BLaER1 (cell line): ENCODE measurements around the gene TM2D1.

Source experiments
- H3K27ac ChIP-seq: shearing (Covaris generic); formaldehyde crosslinking; 2 replicates; pipeline ENCODE4 v1.8.1; 2022
- H3K27me3 ChIP-seq: shearing (Covaris generic); formaldehyde crosslinking; 2 replicates; pipeline ENCODE4 v1.8.1; 2022
- H3K36me3 ChIP-seq: shearing (Covaris generic); formaldehyde crosslinking; 2 replicates; pipeline ENCODE4 v1.8.1; 2022
- H3K4me1 ChIP-seq: shearing (Covaris generic); formaldehyde crosslinking; 2 replicates; pipeline ENCODE4 v1.8.1; 2022
- H3K4me2 ChIP-seq: shearing (Covaris generic); formaldehyde crosslinking; 2 replicates; pipeline ENCODE4 v1.8.1; 2022
- H3K4me3 ChIP-seq: shearing (Covaris generic); formaldehyde crosslinking; 2 replicates; pipeline ENCODE4 v1.8.1; 2022
- H3K9ac ChIP-seq: shearing (Covaris generic); formaldehyde crosslinking; 2 replicates; pipeline ENCODE4 v1.8.1; 2022
- H3K9me3 ChIP-seq: shearing (Covaris generic); formaldehyde crosslinking; 2 replicates; pipeline ENCODE4 v1.8.1; 2022
- H4K20me1 ChIP-seq: shearing (Covaris generic); formaldehyde crosslinking; 2 replicates; pipeline ENCODE4 v1.8.1; 2022
- Cebpa-rat ChIP-seq: shearing (Covaris generic); IDR thresholded peaks from 2 replicates; pipeline ENCODE4 v1.8.1; 2022

TM2D1 gene

DNA sequence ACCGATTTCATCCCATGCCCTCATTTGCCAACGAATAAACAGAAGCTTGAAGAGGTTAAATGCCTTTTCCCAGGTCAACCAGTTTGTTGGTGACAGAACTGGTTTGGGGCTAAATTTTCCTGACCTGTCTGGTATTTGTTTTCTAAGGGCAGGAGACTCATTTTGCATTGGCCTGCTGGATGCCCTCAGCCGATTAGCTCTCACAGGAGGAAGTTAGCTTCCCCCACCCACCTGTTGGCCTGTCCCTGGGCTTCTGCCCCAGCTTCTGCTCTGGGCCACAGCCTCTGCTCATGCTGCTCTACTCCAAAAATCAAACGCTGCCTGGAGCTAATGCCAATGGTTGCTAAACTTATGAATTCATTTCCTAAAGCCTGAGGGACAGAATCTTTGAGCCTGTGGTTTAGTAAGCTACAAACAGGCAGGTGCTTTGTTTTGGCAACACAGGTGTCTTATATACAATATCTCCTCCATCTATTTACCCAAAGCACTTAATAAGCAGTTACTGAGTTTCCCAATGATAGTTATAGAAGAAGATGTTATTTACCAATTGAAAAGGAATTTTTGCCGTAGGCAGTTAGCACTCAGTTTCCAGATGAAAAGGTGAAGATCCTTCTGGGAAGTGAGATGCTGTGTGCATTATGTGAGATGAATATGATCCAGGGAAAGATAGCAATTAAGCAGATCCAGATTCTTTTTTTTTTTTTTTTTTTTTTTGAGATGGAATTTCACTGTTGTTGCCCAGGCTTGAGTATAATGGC is 82.3 kb downstream of the TM2D1 start:
- Histone ChIP-seq H3K4me2 (no peak overlapping the region), H3K27me3 (no peaks in the 10 kb centered on the region), H4K20me1 (no peaks in the 10 kb centered on the region), H3K36me3 (no peaks in the 10 kb centered on the region), H3K27ac (no peak overlapping the region), H3K4me3 (no peak overlapping the region), H3K9me3 (no peaks in the 10 kb centered on the region), H3K9ac (no peak overlapping the region), H3K4me1 (0 out of 2 replicates have a peak, but pooled peaks cover 7% of the 10 kb centered on the region)
- TF ChIP-seq Cebpa-rat: no peak

GRCh38 chr1:61641578-61642336 is 83.2 kb downstream of the TM2D1 start:
- Histone ChIP-seq H3K4me2 (peak overlapping the region; percentile 63), H3K9me3 (no peaks in the 10 kb centered on the region), H3K27me3 (no peaks in the 10 kb centered on the region), H3K4me3 (no peak overlapping the region), H3K9ac (no peak overlapping the region), H3K27ac (no peak overlapping the region), H3K36me3 (no peaks in the 10 kb centered on the region), H4K20me1 (no peaks in the 10 kb centered on the region), H3K4me1 (0 out of 2 replicates have a peak, but pooled peaks cover 7% of the 10 kb centered on the region)
- TF ChIP-seq Cebpa-rat: no peak

DNA sequence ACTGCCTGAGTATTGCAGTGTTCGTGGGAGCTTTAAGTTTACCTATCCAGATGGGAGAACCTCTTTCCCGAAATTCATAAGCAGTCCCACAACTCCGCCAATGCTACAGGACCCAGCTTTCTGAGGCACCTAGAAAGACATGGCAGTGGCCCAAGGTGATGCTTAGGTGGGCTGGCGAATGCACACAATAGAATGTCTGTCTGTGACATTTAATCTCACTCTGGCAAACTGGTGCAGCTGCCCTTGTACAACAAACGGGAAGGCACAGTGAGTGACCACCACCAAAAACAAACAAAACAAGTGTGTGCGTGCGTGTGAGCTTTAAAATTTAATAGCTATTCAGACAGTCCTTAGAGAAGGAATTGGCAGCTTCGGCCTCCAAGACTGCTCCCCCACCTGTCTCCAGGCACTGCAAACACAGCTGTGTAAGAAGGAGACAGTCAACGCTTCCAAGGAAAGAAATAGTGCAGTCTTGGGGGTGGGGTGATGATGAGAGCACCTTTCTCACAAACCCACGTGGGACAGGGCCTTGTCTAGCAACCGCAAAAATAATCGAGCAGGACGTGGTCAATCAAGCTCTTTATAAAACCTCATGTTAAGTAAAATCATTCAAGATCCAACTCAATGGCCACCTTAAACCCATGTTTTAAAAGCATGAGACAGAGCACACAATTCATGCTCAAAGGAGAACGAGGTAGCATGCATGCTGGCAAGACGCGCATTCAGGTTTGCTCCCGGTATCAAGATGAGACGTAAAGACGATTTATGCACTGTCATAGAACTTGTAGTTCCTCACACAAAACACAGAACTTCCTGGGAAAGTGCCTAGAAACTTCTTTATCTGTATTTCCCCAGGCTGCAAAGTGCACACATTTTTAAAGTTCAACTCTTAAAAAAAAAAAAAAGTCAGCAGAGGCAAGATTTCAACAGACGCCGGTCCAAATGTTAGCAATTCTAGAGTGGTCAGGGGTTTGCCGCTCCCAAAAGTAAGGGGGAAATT is 84.1 kb downstream of the TM2D1 start:
- peak overlapping the region; percentile 63 for H3K4me2 ChIP-seq
- H3K4me3 ChIP-seq: no peak overlapping the region
- H4K20me1 ChIP-seq: no peaks in the 10 kb centered on the region
- H3K36me3 ChIP-seq: no peaks in the 10 kb centered on the region
- TF ChIP-seq Cebpa-rat: no peak
- H3K9me3 ChIP-seq: no peaks in the 10 kb centered on the region
- no peak overlapping the region for H3K9ac ChIP-seq
- no peaks in the 10 kb centered on the region for H3K27me3 ChIP-seq
- H3K4me1 ChIP-seq: 0 out of 2 replicates have a peak, but pooled peaks cover 7% of the 10 kb centered on the region
- H3K27ac ChIP-seq: no peak overlapping the region

GRCh38 chr1:61639608-61640336 is 85.2 kb downstream of the TM2D1 start:
- TF ChIP-seq Cebpa-rat: no peak
- Histone ChIP-seq H3K4me3 (no peak overlapping the region), H3K4me1 (0 out of 2 replicates have a peak, but pooled peaks cover 7% of the 10 kb centered on the region), H3K4me2 (no peak overlapping the region), H3K27me3 (no peaks in the 10 kb centered on the region), H3K36me3 (no peaks in the 10 kb centered on the region), H3K9me3 (no peaks in the 10 kb centered on the region), H3K27ac (no peak overlapping the region), H4K20me1 (no peaks in the 10 kb centered on the region), H3K9ac (no peak overlapping the region)

- Histone ChIP-seq H3K27ac (no peak overlapping the region), H3K4me2 (no peak overlapping the region)
Measured at GRCh38 chr1:61638911-61639605, 85.9 kb downstream of the TM2D1 start.

DNA sequence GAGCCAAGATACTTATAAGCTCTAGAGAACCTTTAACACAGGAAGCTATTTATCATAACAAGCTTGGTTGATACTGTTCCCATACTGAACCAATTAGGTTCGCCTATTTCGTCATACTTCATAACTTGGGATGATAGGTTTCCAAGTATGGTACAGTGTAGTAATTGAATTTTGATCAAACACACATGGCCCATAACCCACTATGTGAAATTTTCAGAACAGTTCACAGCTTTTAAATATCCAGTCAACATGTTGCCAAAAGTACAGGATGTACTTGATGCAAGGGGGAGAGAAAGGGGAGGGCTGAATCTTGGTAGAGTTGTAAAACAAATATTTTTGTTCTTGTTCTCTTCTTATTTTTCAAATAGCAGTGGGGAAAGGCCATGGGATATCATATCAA is 86.6 kb downstream of the TM2D1 start:
- H4K20me1 ChIP-seq: no peaks in the 10 kb centered on the region
- no peak overlapping the region for H3K9ac ChIP-seq
- 0 out of 2 replicates have a peak, but pooled peaks cover 7% of the 10 kb centered on the region for H3K4me1 ChIP-seq
- H3K27ac ChIP-seq: no peak overlapping the region
- no peaks in the 10 kb centered on the region for H3K9me3 ChIP-seq
- H3K4me3 ChIP-seq: no peak overlapping the region
- H3K27me3 ChIP-seq: no peaks in the 10 kb centered on the region
- no peak overlapping the region for H3K4me2 ChIP-seq
- no peak for TF ChIP-seq Cebpa-rat
- H3K36me3 ChIP-seq: no peaks in the 10 kb centered on the region

More at GRCh38 chr1:61638911-61639605, 85.9 kb downstream of the TM2D1 start:
- H4K20me1 ChIP-seq: no peaks in the 10 kb centered on the region
- 0 out of 2 replicates have a peak, but pooled peaks cover 7% of the 10 kb centered on the region for H3K4me1 ChIP-seq
- H3K4me3 ChIP-seq: no peak overlapping the region
- no peak for TF ChIP-seq Cebpa-rat
- no peak overlapping the region for H3K9ac ChIP-seq
- no peaks in the 10 kb centered on the region for H3K27me3 ChIP-seq
- H3K9me3 ChIP-seq: no peaks in the 10 kb centered on the region
- H3K36me3 ChIP-seq: no peaks in the 10 kb centered on the region

- Histone ChIP-seq H3K27ac (no peak overlapping the region), H4K20me1 (no peaks in the 10 kb centered on the region)
Measured at GRCh38 chr1:61637470-61637869, 87.5 kb downstream of the TM2D1 start.

DNA sequence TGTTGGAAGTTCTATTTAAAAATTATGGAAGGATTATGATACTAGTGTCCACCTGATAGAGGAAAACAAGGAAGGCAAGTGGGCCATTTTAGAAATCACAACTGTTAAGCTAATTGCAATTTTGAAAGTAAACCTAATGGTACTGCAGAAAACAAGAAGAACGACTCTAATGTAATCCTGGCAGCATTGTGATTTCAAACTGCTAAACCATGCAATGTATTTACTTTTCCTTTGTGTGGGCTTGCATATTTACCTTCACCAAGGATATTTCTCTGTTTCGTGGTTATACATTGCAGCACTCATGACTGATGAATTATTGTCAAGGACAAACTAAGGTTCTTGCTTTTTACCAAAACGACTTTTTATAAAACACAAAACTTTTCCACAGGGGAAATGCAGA is 88.1 kb downstream of the TM2D1 start:
- Histone ChIP-seq H3K36me3 (no peaks in the 10 kb centered on the region), H3K27ac (no peak overlapping the region), H3K9ac (no peak overlapping the region), H3K4me3 (no peak overlapping the region), H3K9me3 (no peaks in the 10 kb centered on the region), H3K4me1 (0 out of 2 replicates have a peak, but pooled peaks cover 7% of the 10 kb centered on the region), H3K4me2 (no peak overlapping the region), H4K20me1 (no peaks in the 10 kb centered on the region), H3K27me3 (no peaks in the 10 kb centered on the region)
- no peak for TF ChIP-seq Cebpa-rat

More at GRCh38 chr1:61637470-61637869, 87.5 kb downstream of the TM2D1 start:
- 0 out of 2 replicates have a peak, but pooled peaks cover 7% of the 10 kb centered on the region for H3K4me1 ChIP-seq
- no peak for TF ChIP-seq Cebpa-rat
- no peaks in the 10 kb centered on the region for H3K9me3 ChIP-seq
- no peak overlapping the region for H3K9ac ChIP-seq
- no peaks in the 10 kb centered on the region for H3K36me3 ChIP-seq
- no peak overlapping the region for H3K4me2 ChIP-seq
- H3K27me3 ChIP-seq: no peaks in the 10 kb centered on the region
- H3K4me3 ChIP-seq: no peak overlapping the region
